NOMO-1 (cell line): ENCODE measurements around the gene RET.

Experiments
- DNase-seq, 2 experiments: peaks; one replicate each; lab custom pipeline; 2025; ENCODE audit not compliant: unreplicated experiment in 2 of 2; lab: John Stamatoyannopoulos, UW

Gene RET

GRCh38 chr10:43118631-43119415 is 42.0 kb downstream of the RET start:
- DNase-seq: no peak

DNA sequence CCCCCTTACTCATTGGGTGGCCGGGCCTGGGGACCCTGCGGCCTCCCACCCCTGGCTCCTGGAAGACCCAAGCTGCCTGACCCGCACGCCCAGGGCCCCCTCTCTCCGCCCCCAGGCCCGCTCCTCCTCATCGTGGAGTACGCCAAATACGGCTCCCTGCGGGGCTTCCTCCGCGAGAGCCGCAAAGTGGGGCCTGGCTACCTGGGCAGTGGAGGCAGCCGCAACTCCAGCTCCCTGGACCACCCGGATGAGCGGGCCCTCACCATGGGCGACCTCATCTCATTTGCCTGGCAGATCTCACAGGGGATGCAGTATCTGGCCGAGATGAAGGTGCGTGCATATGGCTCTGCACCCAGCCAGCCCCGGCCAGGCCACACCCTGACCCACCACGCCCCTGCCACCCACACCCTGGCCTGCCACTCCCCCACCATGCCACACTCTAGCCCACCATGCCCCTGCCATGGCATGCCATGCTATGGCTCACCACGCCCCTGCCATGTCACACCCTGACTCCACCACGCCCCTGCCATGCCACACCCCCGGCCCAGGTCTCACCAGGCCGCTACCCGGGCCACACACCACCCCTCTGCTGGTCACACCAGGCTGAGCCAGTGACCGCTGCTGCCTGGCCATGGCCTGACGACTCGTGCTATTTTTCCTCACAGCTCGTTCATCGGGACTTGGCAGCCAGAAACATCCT is 42.7 kb downstream of the RET start:
- DNase-seq: no peak

GRCh38 chr10:43120116-43120928 is 43.5 kb downstream of the RET start:
- DNase-seq: no peak

DNA sequence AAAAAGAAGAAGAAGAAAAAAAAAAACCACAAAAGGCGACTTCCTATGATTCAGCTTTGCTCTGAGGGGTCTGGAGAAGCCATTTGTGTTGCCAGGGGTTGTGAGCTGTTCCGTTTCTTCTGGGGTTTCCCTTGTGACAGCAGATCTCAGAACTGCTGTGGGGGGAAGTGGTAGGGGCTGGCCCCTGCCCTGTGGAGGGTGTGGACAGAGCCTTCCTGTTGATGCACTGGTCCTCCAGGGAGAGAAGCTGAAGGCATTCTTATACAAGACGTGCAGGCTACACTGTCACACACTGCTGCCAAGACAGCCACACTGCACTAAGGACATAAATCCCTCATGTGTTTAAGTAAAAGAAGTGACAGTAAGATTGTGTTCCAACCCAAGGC is 44.1 kb downstream of the RET start:
- DNase-seq: peak; percentile 83 to 86

GRCh38 chr10:43121444-43121843 is 44.6 kb downstream of the RET start:
- DNase-seq: no peak

DNA sequence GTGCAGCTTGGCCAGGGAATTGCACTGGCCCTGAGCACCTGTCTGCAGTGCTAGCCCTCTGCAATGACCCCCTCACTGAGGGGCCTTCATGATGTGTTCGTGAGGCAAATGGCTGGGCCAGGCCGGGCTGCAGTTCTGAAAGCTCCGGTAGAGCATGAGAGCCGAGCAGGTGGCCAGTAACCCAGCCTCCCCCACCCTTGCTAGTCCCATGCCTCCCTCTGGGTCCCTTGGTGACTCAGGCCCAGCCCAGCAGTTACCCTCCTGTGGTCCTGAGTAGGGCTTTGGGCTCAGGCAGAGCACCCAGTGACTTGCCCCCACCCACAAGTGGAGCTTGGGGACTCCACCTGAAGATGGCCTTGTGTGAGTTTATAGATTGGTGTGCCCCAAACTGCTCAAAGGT is 45.2 kb downstream of the RET start:
- no peak for DNase-seq

- no peak for DNase-seq
Observed at GRCh38 chr10:43122826-43123225, 46.0 kb downstream of the RET start.

GRCh38 chr10:43123361-43124093 is 46.7 kb downstream of the RET start:
- no peak for DNase-seq

GRCh38 chr10:43124094-43124521 is 47.2 kb downstream of the RET start:
- no peak for DNase-seq

GRCh38 chr10:43124574-43125273 is 47.9 kb downstream of the RET start:
- no peak for DNase-seq

DNA sequence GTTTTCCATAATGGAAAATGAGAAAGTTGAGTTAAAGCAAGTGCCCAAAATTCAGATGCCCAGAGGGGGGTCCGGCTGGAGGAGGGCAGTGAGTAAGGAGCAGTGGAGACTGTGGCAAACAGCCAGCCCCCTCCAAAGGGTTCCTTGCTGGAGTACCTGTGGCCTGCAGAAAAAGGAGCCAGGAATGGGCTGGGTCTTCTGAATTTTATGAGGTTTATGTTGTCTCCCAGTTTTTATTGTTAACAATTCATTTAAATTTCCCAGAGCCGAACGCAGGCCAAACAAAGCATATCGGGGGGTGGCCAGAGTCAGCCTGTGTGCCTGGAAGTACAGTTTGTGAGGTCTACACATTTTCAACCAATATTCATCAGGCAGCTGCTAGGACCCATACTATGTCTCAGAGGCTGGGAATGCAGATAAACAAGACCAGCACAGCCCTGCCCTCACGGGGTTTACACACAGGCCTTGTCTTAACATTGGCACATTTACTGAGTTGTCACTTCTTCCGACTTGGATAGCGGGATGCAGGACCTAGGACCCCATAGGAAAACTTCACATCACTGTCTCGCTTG is 48.5 kb downstream of the RET start:
- no peak for DNase-seq

DNA sequence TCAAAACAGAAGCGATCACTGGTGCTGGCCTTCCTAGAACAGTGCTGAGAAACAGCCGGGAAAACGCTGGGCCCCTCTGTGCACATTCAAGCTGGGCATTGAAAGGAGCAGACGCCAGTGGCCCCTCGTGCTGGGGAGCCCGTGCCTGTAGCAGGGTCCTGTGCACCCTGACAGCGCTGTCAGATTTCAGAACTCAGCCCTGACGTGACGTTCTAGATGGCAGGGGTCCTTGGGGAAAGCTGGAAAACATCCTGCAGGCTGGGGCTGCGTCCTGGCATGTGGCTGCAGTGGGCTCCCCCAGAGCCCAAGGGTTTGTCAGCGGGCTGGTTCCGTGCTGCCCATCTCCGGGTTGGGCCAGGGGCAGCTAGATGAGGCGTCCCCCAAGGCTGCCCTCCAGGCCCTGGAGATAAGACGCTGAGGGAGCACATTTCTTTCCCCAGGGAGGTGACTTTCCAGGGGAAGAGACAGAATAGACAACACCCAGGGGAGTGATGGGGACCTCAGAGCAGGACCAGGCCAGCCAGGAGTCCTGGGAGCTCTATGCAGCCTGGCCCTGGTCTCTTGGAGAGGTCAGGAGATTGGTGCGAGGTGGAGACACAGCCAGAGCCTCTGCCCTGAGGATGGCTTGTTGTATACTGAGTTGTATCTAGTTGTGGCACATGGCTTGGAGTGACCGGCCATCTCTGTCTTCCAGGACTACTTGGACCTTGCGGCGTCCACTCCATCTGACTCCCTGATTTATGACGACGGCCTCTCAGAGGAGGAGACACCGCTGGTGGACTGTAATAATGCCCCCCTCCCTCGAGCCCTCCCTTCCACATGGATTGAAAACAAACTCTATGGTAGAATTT is 49.2 kb downstream of the RET start:
- DNase-seq: no peak

DNA sequence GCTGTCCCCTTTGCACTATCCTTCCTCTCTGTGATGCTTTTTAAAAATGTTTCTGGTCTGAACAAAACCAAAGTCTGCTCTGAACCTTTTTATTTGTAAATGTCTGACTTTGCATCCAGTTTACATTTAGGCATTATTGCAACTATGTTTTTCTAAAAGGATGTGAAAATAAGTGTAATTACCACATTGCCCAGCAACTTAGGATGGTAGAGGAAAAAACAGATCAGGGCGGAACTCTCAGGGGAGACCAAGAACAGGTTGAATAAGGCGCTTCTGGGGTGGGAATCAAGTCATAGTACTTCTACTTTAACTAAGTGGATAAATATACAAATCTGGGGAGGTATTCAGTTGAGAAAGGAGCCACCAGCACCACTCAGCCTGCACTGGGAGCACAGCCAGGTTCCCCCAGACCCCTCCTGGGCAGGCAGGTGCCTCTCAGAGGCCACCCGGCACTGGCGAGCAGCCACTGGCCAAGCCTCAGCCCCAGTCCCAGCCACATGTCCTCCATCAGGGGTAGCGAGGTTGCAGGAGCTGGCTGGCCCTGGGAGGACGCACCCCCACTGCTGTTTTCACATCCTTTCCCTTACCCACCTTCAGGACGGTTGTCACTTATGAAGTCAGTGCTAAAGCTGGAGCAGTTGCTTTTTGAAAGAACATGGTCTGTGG is 50.0 kb downstream of the RET start:
- DNase-seq: no peak

GRCh38 chr10:43127442-43127841 is 50.6 kb downstream of the RET start:
- no peak for DNase-seq

GRCh38 chr10:43128331-43128730 is 51.5 kb downstream of the RET start:
- no peak for DNase-seq

- peak; percentile 21 to 43 for DNase-seq
Observed at GRCh38 chr10:43128958-43129706, 52.3 kb downstream of the RET start.

GRCh38 chr10:43130770-43131171 is 53.9 kb downstream of the RET start:
- no peak for DNase-seq

GRCh38 chr10:43131256-43131655 is 54.4 kb downstream of the RET start:
- DNase-seq: no peak
